ENCODE data around the gene KCNMA1.

The KCNMA1 gene

GRCh38 chr10:77085344-77085743, 552.3 kb downstream of the KCNMA1 start:
- TF ChIP-seq TCF12 (IDR thresholded peaks at IDR 0.05; ENCODE audit: low read depth) (no peak), NFIC (IDR thresholded peaks at IDR 0.05) (no peak), MAX (IDR thresholded peaks at IDR 0.05) (no peak), FOXM1 (IDR thresholded peaks at IDR 0.05; ENCODE audit: borderline replicate concordance, low read depth) (no peak), ZBTB7A (IDR thresholded peaks at IDR 0.05; ENCODE audit: low read depth) (no peak), EP300 (IDR thresholded peaks at IDR 0.05; ENCODE audit: borderline replicate concordance) (no peak), CEBPB (IDR thresholded peaks at IDR 0.05) (no peak), TAF1 (IDR thresholded peaks at IDR 0.05; ENCODE audit: low read depth) (no peak), USF1 (IDR thresholded peaks at IDR 0.05) (no peak), RAD21 (IDR thresholded peaks at IDR 0.05; ENCODE audit: low read depth) (no peak)

GRCh38 chr10:77084431-77085144, 553.0 kb downstream of the KCNMA1 start:
- no peak for TF ChIP-seq USF1 (IDR thresholded peaks at IDR 0.05)
- TF ChIP-seq TAF1 (IDR thresholded peaks at IDR 0.05; ENCODE audit: low read depth) = no peak
- no peak for TF ChIP-seq CREB1 (IDR thresholded peaks at IDR 0.05; ENCODE audit: low read depth)
- TF ChIP-seq ZBTB7A (IDR thresholded peaks at IDR 0.05; ENCODE audit: low read depth) = no peak
- no peak for TF ChIP-seq TCF12 (IDR thresholded peaks at IDR 0.05; ENCODE audit: low read depth)
- no peak for TF ChIP-seq EP300 (IDR thresholded peaks at IDR 0.05; ENCODE audit: borderline replicate concordance)
- TF ChIP-seq CEBPB (IDR thresholded peaks at IDR 0.05) = no peak
- TF ChIP-seq FOXM1 (IDR thresholded peaks at IDR 0.05; ENCODE audit: borderline replicate concordance, low read depth) = no peak
- no peak for TF ChIP-seq RAD21 (IDR thresholded peaks at IDR 0.05; ENCODE audit: low read depth)
- no peak for TF ChIP-seq TEAD4 (IDR thresholded peaks at IDR 0.05)
- no peak for TF ChIP-seq REST (IDR thresholded peaks at IDR 0.05; ENCODE audit: low read depth)
- TF ChIP-seq MAX (IDR thresholded peaks at IDR 0.05) = no peak
- no peak for TF ChIP-seq EGR1 (IDR thresholded peaks at IDR 0.05)
- no peak for TF ChIP-seq YY1 (IDR thresholded peaks at IDR 0.05; ENCODE audit: low read depth)
- TF ChIP-seq NFIC (IDR thresholded peaks at IDR 0.05) = no peak

GRCh38 chr10:77082601-77083252, 554.9 kb downstream of the KCNMA1 start:
- TF ChIP-seq EGR1 (IDR thresholded peaks at IDR 0.05) = no peak

- TF ChIP-seq FOXM1 (IDR thresholded peaks at IDR 0.05; ENCODE audit: borderline replicate concordance, low read depth) (no peak), EGR1 (IDR thresholded peaks at IDR 0.05) (no peak), CREB1 (IDR thresholded peaks at IDR 0.05; ENCODE audit: low read depth) (no peak), TCF12 (IDR thresholded peaks at IDR 0.05; ENCODE audit: low read depth) (no peak)
Measured at GRCh38 chr10:77081481-77081891, 556.1 kb downstream of the KCNMA1 start.

GRCh38 chr10:77080361-77081027, 557.1 kb downstream of the KCNMA1 start:
- TF ChIP-seq RAD21 (IDR thresholded peaks at IDR 0.05; ENCODE audit: low read depth) = no peak
- no peak for TF ChIP-seq CREB1 (IDR thresholded peaks at IDR 0.05; ENCODE audit: low read depth)
- no peak for TF ChIP-seq ZBTB7A (IDR thresholded peaks at IDR 0.05; ENCODE audit: low read depth)
- TF ChIP-seq EGR1 (IDR thresholded peaks at IDR 0.05) = no peak
- TF ChIP-seq REST (IDR thresholded peaks at IDR 0.05; ENCODE audit: low read depth) = no peak

All from Ishikawa (cell line).